K562 (cell line): ENCODE results near the gene RHOBTB3. TPM values are rescaled to one million over a fixed set of nuclear protein-coding genes. Genes with fewer than 3 reads are reported as not detected.
A peak's percentile ranks its signal among the peaks of the same experiment; 100 is the strongest.

Source experiments
- ELF1 ChIP-seq: fragments of 200-800 bp; sonication (Bioruptor generic); IDR thresholded peaks from 2 replicates; pipeline ENCODE4 v1.6.1; 2016; ENCODE audit warnings: missing genetic modification characterization, missing compliant biosample characterization
- GABPB1 ChIP-seq: sonication (generic); formaldehyde crosslinking; IDR thresholded peaks from 2 replicates; pipeline ENCODE4 v1.8.0; 2022; ENCODE audit warnings: mild to moderate bottlenecking, missing genetic modification reagents
- GTF2F1 ChIP-seq: IDR thresholded peaks from 2 replicates; pipeline ENCODE4 v1.6.1; 2011; ENCODE audit warnings: low read depth, low read length, improper control_type of control experiment
- HDAC2 ChIP-seq: fragments of 450-650 bp; IDR thresholded peaks from 2 replicates; pipeline ENCODE4 v1.6.1; 2016; ENCODE audit warnings: mild to moderate bottlenecking
- KAT7 ChIP-seq: sonication (generic); formaldehyde crosslinking; IDR thresholded peaks from 2 replicates; pipeline ENCODE4 v1.8.0; 2022; ENCODE audit warnings: missing genetic modification reagents, mild to moderate bottlenecking, borderline replicate concordance
- LEF1 ChIP-seq: fragments of 450-650 bp; IDR thresholded peaks from 2 replicates; pipeline ENCODE4 v1.6.1; 2016; ENCODE audit warnings: mild to moderate bottlenecking
- NFRKB ChIP-seq: fragments of 450-650 bp; IDR thresholded peaks from 2 replicates; pipeline ENCODE4 v1.6.1; 2016; ENCODE audit warnings: low read depth
- NR2C2 ChIP-seq, 2 experiments: fragments of 200-800 bp in 1 of 2; sonication (Bioruptor generic) in 1 of 2; sonication (generic) in 1 of 2; formaldehyde crosslinking in 1 of 2; IDR thresholded peaks; 2 replicates each; pipeline versions ENCODE4 v1.6.1 to v1.8.0; 2016 to 2022; ENCODE audit warnings: mild to moderate bottlenecking in 1 of 2, missing compliant biosample characterization in 1 of 2, missing genetic modification characterization in 1 of 2, missing genetic modification reagents in 1 of 2
- NR3C1 ChIP-seq: sonication (generic); formaldehyde crosslinking; IDR thresholded peaks from 2 replicates; pipeline ENCODE4 v1.8.1; 2022; ENCODE audit warnings: missing genetic modification reagents
- POLR2B ChIP-seq: fragments of 450-650 bp; IDR thresholded peaks from 2 replicates; pipeline ENCODE4 v1.6.1; 2018; ENCODE audit warnings: low read depth; ENCODE audit not compliant: partially characterized antibody
- POLR3A ChIP-seq: IDR thresholded peaks from 2 replicates; pipeline ENCODE4 v1.6.1; 2011; ENCODE audit warnings: borderline replicate concordance, mild to moderate bottlenecking, moderate library complexity; ENCODE audit not compliant: insufficient read length, insufficient read depth; ENCODE audit errors: extremely low read depth
- PRPF4 ChIP-seq: fragments of 200-400 bp; formaldehyde crosslinking; IDR thresholded peaks from one replicate; pipeline ENCODE4 v1.6.1; 2017; ENCODE audit warnings: low read length, low read depth, mild to moderate bottlenecking; ENCODE audit not compliant: insufficient read depth, poor library complexity, severe bottlenecking
- SMAD4 ChIP-seq: fragments of 250-450 bp; sonication (Bioruptor Pico); conservative IDR thresholded peaks from 2 replicates; pipeline ENCODE4 v1.8.0; 2021; ENCODE audit warnings: inconsistent platforms, mild to moderate bottlenecking, moderate library complexity
- TBP ChIP-seq: optimal IDR thresholded peaks from 2 replicates; pipeline ENCODE3; 2011; ENCODE audit warnings: low read depth, low read length, improper control_type of control experiment
- TRIM28 ChIP-seq: fragments of 450-650 bp; IDR thresholded peaks from 2 replicates; pipeline ENCODE4 v1.6.1; 2017
- ZBTB7A ChIP-seq: IDR thresholded peaks from 2 replicates; pipeline ENCODE4 v1.6.1; 2011; ENCODE audit warnings: low read depth, mild to moderate bottlenecking, low read length, moderate library complexity, borderline replicate concordance; ENCODE audit not compliant: control insufficient read depth
- ZNF316 ChIP-seq: fragments of 450-650 bp; IDR thresholded peaks from 2 replicates; pipeline ENCODE4 v1.6.1; 2016
- polyA plus RNA-seq, 8 experiments: library from polyadenylated mRNA; depleted of rRNA in 4 of 8; stranded (reverse) in 5 of 8; unstranded in 3 of 8; fragments of >200 nt; fragmentation: Nextera tagmentation in 2 of 8; fragmentation: Illumina TruSeq in 1 of 8; extraction: Ambion mirVana in 2 of 8; extraction: Trizol in 1 of 8; gene quantifications; 2 replicates each; pipeline versions ENCODE4 v1.2.1 to v1.2.3, GENCODE V29; 2011 to 2014; ENCODE audit warnings: inconsistent platforms in 1 of 8, missing spikeins in 1 of 8
- total RNA-seq, 7 experiments: library from RNA; depleted of rRNA in 6 of 7; stranded (reverse); fragments of >200 nt in 6 of 7; fragmentation: Illumina TruSeq in 2 of 7; extraction: Trizol in 2 of 7; gene quantifications; 2 replicates each; pipeline versions ENCODE4 v1.2.1 to v1.2.3, GENCODE V29; 2011 to 2021; ENCODE audit warnings: low replicate concordance in 1 of 7
- TF ChIP-seq, protein P1 (sequence below), 2 experiments: fragments of 450-650 bp in 1 of 2; sonication (generic) in 1 of 2; formaldehyde crosslinking in 1 of 2; IDR thresholded peaks; 2 replicates each; pipeline versions ENCODE4 v1.7.1 to v1.9.0; 2016 to 2022; ENCODE audit warnings: inconsistent platforms in 1 of 2, mild to moderate bottlenecking in 1 of 2, missing genetic modification reagents in 1 of 2
- TF ChIP-seq, protein P2 (sequence below): fragments of 200-800 bp; sonication (Bioruptor generic); IDR thresholded peaks from 2 replicates; pipeline ENCODE4 v1.6.1; 2017; ENCODE audit warnings: missing genetic modification characterization, missing compliant biosample characterization

The RHOBTB3 gene
- total and polyA plus RNA-seq, 9 of the 15 experiments (the other 6 are each of a cell fraction or from before 2014, with no cell fraction given) = 39.7 to 143 (median 115) TPM

DNA sequence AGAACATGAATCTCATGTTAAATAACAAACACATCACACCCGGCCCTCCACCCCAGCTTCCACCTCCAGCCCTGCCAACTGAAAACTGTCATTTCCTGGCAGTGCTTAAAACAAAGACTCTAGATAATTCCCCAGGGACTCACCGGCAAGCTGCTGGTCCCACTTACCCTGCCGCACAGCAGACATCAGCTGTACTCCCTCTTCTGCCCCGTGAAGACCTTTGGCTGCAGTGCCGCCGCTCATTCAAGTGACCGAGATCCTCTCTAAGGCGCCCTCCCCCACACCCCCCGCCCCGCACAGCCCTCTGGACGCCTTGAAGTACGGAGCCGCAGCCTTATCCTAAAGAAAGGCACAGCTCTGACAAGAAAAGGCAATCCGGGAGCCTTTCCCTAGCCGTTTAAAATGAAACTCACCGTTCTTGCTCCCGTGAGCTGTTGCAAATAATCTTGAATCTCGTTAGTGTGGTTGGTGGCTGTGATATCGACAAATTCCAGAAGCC is 91.0 kb downstream of the RHOBTB3 start (continued):
- TF ChIP-seq, protein P1, sequence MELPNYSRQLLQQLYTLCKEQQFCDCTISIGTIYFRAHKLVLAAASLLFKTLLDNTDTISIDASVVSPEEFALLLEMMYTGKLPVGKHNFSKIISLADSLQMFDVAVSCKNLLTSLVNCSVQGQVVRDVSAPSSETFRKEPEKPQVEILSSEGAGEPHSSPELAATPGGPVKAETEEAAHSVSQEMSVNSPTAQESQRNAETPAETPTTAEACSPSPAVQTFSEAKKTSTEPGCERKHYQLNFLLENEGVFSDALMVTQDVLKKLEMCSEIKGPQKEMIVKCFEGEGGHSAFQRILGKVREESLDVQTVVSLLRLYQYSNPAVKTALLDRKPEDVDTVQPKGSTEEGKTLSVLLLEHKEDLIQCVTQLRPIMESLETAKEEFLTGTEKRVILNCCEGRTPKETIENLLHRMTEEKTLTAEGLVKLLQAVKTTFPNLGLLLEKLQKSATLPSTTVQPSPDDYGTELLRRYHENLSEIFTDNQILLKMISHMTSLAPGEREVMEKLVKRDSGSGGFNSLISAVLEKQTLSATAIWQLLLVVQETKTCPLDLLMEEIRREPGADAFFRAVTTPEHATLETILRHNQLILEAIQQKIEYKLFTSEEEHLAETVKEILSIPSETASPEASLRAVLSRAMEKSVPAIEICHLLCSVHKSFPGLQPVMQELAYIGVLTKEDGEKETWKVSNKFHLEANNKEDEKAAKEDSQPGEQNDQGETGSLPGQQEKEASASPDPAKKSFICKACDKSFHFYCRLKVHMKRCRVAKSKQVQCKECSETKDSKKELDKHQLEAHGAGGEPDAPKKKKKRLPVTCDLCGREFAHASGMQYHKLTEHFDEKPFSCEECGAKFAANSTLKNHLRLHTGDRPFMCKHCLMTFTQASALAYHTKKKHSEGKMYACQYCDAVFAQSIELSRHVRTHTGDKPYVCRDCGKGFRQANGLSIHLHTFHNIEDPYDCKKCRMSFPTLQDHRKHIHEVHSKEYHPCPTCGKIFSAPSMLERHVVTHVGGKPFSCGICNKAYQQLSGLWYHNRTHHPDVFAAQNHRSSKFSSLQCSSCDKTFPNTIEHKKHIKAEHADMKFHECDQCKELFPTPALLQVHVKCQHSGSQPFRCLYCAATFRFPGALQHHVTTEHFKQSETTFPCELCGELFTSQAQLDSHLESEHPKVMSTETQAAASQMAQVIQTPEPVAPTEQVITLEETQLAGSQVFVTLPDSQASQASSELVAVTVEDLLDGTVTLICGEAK (IDR thresholded peaks at IDR 0.05) = no peak
- TF ChIP-seq, protein P1 (CRISPR knock-in tag; IDR thresholded peaks at IDR 0.05) = no peak
- no peak for TF ChIP-seq NFRKB
- no peak for TF ChIP-seq NR3C1
- TF ChIP-seq POLR3A = no peak
- peak; percentile 67; the same call in 1 of the 2 replicates for TF ChIP-seq ZBTB7A
- TF ChIP-seq KAT7 = no peak
- 0 out of 2 replicates have a peak, but pooled peaks have one; percentile 29 for TF ChIP-seq HDAC2
- no peak for TF ChIP-seq TRIM28
- no peak for TF ChIP-seq TBP
- TF ChIP-seq SMAD4 (CRISPR knock-in tag) = 0 out of 2 replicates have a peak, but pooled peaks have one; percentile 49
- TF ChIP-seq LEF1 = 0 out of 2 replicates have a peak, but pooled peaks have one; percentile 40
- TF ChIP-seq GABPB1 (CRISPR knock-in tag) = no peak
- no peak for TF ChIP-seq POLR2B
- peak; percentile 45 for TF ChIP-seq ZNF316
- TF ChIP-seq ELF1 (tag) = no peak
- TF ChIP-seq PRPF4 = no peak
- no peak for TF ChIP-seq GTF2F1
- TF ChIP-seq NR2C2 (CRISPR knock-in tag; IDR thresholded peaks at IDR 0.05) = no peak
- no peak for TF ChIP-seq NR2C2 (tag; IDR thresholded peaks at IDR 0.05)
- TF ChIP-seq, protein P2, sequence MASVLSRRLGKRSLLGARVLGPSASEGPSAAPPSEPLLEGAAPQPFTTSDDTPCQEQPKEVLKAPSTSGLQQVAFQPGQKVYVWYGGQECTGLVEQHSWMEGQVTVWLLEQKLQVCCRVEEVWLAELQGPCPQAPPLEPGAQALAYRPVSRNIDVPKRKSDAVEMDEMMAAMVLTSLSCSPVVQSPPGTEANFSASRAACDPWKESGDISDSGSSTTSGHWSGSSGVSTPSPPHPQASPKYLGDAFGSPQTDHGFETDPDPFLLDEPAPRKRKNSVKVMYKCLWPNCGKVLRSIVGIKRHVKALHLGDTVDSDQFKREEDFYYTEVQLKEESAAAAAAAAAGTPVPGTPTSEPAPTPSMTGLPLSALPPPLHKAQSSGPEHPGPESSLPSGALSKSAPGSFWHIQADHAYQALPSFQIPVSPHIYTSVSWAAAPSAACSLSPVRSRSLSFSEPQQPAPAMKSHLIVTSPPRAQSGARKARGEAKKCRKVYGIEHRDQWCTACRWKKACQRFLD = 0 out of 2 replicates have a peak, but pooled peaks have one; percentile 43
